Measurements from ENCODE around the gene NPRL2.

DNA sequence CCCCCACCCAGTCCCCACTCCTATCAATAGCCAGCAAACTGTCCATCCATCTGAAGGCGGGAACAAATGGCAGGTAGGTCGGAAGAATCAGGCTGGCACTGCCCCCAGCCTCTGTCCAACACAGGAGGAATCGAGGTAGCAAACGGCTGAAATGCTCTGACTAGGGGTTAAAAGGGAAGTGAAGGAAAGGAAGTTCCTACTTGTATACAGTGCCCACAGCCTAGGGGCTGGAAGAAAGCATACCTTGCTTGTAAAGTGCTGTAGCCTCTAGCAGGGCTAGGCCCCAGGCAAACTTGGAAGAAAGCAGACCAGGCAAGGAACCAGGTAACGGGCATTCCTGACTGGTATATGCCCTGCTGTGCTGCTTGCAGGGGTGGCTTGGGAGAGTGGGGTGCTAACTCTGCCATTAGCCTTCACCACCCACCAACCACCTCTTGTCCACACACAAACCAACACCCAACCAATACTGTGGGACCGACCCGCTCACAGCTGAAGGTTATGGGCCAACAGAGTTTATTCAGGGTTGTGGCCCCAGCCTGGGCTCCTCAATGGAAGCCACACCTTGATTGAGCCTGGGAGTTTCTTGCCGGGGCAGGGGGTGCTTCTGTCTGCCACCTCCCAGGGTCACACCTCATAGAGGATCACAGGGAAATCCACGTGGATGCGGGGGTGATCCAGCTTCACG, 24.9 kb downstream of the NPRL2 start:
- TF ChIP-seq, protein P1, sequence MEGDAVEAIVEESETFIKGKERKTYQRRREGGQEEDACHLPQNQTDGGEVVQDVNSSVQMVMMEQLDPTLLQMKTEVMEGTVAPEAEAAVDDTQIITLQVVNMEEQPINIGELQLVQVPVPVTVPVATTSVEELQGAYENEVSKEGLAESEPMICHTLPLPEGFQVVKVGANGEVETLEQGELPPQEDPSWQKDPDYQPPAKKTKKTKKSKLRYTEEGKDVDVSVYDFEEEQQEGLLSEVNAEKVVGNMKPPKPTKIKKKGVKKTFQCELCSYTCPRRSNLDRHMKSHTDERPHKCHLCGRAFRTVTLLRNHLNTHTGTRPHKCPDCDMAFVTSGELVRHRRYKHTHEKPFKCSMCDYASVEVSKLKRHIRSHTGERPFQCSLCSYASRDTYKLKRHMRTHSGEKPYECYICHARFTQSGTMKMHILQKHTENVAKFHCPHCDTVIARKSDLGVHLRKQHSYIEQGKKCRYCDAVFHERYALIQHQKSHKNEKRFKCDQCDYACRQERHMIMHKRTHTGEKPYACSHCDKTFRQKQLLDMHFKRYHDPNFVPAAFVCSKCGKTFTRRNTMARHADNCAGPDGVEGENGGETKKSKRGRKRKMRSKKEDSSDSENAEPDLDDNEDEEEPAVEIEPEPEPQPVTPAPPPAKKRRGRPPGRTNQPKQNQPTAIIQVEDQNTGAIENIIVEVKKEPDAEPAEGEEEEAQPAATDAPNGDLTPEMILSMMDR (IDR thresholded peaks at IDR 0.05; ENCODE audit: insufficient read depth, low read length, poor library complexity, severe bottlenecking), result no peak
- no peak for TF ChIP-seq EZH2phosphoT487 (conservative IDR thresholded peaks at IDR 0.05; ENCODE audit: low read length)

Data from SU-DHL-6 (cell line).